ENCODE data around the gene EIF2B2. TPM values are rescaled to one million over a fixed set of nuclear protein-coding genes. Genes with fewer than 3 reads are reported as not detected.
A peak's percentile ranks its signal among the peaks of the same experiment; 100 is the strongest.

The EIF2B2 gene
- total RNA-seq: 10 to 100 TPM; 39.4 to 40.4 TPM
- polyA plus RNA-seq (ENCODE audit: insufficient read depth, low read depth, low replicate concordance): 124 TPM
- long read RNA-seq, donor 1, full-length matches to known transcripts: 14 of 22 reads
- long read RNA-seq, donor 1, partial matches to known transcripts: 8 of 22 reads
- long read RNA-seq, donor 1, other reads (novel, unspliced or antisense): 0 of 22 reads
- long read RNA-seq, donor 2, full-length matches to known transcripts: 9 of 16 reads
- long read RNA-seq, donor 2, partial matches to known transcripts: 7 of 16 reads
- long read RNA-seq, donor 2, other reads (novel, unspliced or antisense): 0 of 16 reads

- H3K36me3 ChIP-seq (ENCODE audit: low read depth, missing control alignments): no peaks in the 10 kb centered on the region
- TF ChIP-seq POLR2A (IDR thresholded peaks at IDR 0.05) (peak; percentile 47), CTCF (IDR thresholded peaks at IDR 0.05) (peak; percentile 8 to 47 (median 36))
- DNase-seq: peak; percentile 99
- 1 to 7% methylated on average over 3 to 66 of the region's 66 CpGs for WGBS, 2 donors
- H3K27ac ChIP-seq: peak within 1 kb of the TSS; percentile 80 to 88
- no peaks in the 10 kb centered on the region for H3K27me3 ChIP-seq
- intact Hi-C loops (cut with DNase I; ENCODE audit: low total_unique reads): no loop called here
- peaks cover 10% of the 10 kb centered on the region for H3K4me1 ChIP-seq
- no peaks in the 10 kb centered on the region for H3K9me3 ChIP-seq
- peak within 1 kb of the TSS; percentile 75 to 82 for H3K4me3 ChIP-seq
Observed at GRCh38 chr14:75002392-75003249, at the start of gene EIF2B2. TSS of gene EIF2B2 (plus strand) at chr14:75002921. CDS start at chr14:75002991, 70 bp downstream.

- intact Hi-C loops (cut with DNase I; ENCODE audit: low total_unique reads): no loop called here
- 83 to 91% methylated on average over 5 of the region's 5 CpGs for WGBS, 2 donors
- DNase-seq: no peak
- Histone ChIP-seq H3K4me1 (peaks cover 7% of the 10 kb centered on the region), H3K9me3 (no peaks in the 10 kb centered on the region), H3K27me3 (no peaks in the 10 kb centered on the region), H3K4me3 (peak overlapping the region in 1 of 2 donors; percentile 61), H3K27ac (no peak overlapping the region), H3K36me3 (ENCODE audit: low read depth, missing control alignments) (no peaks in the 10 kb centered on the region)
- no peak for TF ChIP-seq POLR2A (IDR thresholded peaks at IDR 0.05)
- no peak for TF ChIP-seq CTCF (IDR thresholded peaks at IDR 0.05)
Observed at GRCh38 chr14:74953686-74954085, 49.0 kb upstream of the EIF2B2 start.

GRCh38 chr14:74954232-74954946 lies 48.3 kb upstream of the EIF2B2 start:
- Histone ChIP-seq H3K27me3 (no peaks in the 10 kb centered on the region), H3K4me1 (peaks cover 7% of the 10 kb centered on the region), H3K36me3 (ENCODE audit: low read depth, missing control alignments) (no peaks in the 10 kb centered on the region), H3K4me3 (peak overlapping the region; percentile 55 to 61), H3K27ac (no peak overlapping the region), H3K9me3 (no peaks in the 10 kb centered on the region)
- DNase-seq: no peak
- 40 to 50% methylated on average over 1 to 17 of the region's 18 CpGs for WGBS, 2 donors
- no peak for TF ChIP-seq CTCF (IDR thresholded peaks at IDR 0.05)
- no peak for TF ChIP-seq POLR2A (IDR thresholded peaks at IDR 0.05)
- intact Hi-C loops (cut with DNase I; ENCODE audit: low total_unique reads): no loop called here

- Histone ChIP-seq H3K27ac (no peak overlapping the region), H3K4me1 (peaks cover 7% of the 10 kb centered on the region), H3K27me3 (no peaks in the 10 kb centered on the region), H3K9me3 (no peaks in the 10 kb centered on the region), H3K36me3 (ENCODE audit: low read depth, missing control alignments) (no peaks in the 10 kb centered on the region), H3K4me3 (peak overlapping the region; percentile 55 to 61)
- WGBS, 2 donors: 0% methylated on average over 3 of the region's 3 CpGs; no CpG with 5 or more reads in 1 of the 2 donors
- DNase-seq: no peak
- intact Hi-C loops (cut with DNase I; ENCODE audit: low total_unique reads): no loop called here
- no peak for TF ChIP-seq CTCF (IDR thresholded peaks at IDR 0.05)
- no peak for TF ChIP-seq POLR2A (IDR thresholded peaks at IDR 0.05)
Observed at GRCh38 chr14:74954947-74955228, 47.8 kb upstream of the EIF2B2 start.
